Fibroblast of peridontal ligament (primary cell): ENCODE data around the gene SATB2.
A peak's percentile ranks its signal among the peaks of the same experiment; 100 is the strongest.

Source experiments
- DNase-seq: peaks from one replicate; pipeline ENCODE4 v3.0.0-alpha.2; 2010; ENCODE audit errors: extremely low read depth

The SATB2 gene

DNA sequence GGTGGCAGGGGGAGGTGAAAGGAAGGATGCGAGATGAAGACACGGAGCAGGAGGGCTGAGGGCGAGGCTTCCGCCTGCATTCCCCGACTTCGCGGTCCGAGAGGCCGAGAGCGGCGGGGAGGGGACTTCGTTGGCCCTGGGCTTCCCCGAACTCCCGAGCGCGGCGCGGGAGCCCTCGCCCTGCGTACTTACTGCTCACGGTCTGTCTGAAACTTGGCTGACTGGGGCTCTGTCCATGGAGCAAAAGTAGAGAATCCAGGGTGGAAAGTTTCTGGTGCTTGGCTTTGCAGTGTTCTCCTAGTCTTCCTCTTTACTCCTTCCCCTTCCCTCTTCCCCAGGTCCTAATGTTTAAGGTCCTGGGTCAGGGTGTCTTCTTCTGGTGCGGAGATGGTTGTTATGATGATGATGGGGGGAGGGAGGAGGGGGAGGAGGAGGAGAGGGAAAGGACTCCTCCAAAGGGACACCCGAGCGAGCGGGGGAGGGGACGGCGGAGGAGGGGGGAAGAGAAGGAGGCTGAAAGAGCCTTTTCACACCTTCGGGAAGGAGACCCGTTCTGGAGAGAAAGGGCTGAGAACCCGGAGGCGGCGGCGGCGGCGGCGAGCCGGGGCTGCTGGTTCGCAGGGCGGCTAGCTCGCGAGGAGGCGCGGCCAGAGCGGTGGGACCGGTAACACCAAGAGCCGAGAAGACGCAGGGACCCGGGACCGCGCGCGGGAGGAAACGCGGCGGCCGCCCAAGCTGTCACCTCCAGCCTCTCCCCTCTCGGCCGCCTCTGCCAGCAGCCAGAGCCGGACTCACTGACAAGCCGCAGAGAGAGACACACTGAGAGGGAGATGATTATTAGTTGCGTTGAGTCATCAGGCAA, at the start of gene SATB2:
Gene SATB2, minus strand, starts transcription at position 793 of the 862 bp plus-strand sequence. CDS start 1,902 bp downstream, outside the sequence.
- DNase-seq, result peak; percentile 84

DNA sequence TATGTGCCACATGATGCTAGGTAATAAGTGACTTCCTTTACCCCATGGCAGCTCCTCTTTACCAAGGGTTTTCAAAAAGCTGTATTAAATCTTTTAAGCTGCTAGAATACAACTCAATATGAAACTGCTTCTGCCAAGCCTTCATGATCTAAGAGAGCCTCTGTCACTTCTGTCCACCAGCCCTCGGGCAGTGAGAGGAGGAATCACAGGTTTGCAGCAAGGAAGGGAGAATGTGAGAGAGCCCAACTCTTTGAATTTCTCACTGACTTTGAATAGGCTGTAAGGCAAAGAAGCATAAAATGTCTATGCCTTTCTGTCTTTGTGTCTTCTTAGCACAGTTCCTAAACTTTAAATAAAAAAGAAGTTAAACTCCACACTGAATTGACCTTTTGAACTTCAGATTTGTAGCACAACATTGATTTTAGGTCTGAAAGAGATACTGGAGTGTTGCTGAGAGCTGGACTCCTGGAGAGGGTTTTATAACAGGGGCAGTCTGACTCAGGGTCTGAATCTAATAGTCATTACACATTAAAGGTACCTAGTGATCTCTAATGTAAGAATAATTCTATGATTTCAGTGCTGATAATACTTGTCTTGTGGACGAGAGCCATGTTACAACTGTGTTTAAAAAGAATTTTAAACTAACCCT, 48.1 kb upstream of the SATB2 start:
- no peak for DNase-seq

DNA sequence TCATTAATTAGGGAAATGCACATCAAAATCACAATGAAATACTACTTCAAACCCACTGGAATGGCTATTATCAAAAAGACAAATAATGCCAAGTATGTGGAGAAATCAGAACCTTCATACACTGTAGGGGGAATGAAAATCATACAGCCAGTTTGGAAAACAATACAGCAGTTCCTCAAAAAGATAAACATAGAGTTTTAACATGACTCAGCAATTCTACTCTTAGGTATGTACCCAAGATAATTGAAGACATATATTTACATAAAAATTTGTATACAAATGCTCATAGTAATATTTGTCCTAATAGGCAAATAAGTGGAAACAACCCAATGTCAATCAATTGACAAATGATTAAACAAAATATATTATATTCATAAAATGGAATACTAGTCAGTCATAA, 45.4 kb upstream of the SATB2 start:
- DNase-seq, result no peak

DNA sequence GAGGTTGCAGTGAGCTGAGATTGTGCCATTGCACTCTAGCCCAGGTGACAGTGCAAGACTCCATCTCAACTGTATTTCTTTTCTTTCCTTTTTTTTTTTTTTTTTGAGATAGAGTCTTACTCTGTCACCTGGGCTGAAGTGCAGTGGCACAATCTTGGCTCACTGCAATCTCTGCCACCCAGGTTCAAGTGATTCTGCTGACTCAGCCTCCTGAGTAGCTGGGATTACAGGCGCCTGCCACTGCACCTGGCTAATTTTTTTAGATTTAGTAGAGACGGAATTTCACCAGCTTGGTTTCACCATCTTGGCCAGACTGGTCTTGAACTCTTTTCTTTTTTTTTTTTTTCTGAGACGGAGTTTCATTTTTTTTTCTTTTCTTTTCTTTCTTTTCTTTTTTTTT, 41.3 kb upstream of the SATB2 start:
- no peak for DNase-seq

DNA sequence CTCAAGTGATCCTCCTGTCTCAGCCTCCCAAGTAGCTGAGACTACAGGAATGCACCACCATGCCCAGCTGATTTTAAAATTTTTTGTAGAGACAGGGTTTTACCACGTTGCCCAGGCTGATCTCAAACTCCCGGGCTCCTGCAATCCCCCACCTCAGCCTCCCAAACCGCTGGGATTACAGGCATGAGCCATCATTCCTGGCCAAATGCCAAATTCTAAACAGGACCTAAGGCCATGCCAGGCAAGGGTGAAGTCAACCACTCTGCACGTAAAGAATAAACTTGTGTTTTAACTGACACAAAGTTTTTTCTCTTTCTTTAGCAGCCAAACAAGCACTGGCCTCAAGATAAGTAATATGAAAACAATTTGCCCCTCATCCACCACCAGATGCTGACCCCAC, 37.4 kb upstream of the SATB2 start:
- DNase-seq, result peak; percentile 20

DNA sequence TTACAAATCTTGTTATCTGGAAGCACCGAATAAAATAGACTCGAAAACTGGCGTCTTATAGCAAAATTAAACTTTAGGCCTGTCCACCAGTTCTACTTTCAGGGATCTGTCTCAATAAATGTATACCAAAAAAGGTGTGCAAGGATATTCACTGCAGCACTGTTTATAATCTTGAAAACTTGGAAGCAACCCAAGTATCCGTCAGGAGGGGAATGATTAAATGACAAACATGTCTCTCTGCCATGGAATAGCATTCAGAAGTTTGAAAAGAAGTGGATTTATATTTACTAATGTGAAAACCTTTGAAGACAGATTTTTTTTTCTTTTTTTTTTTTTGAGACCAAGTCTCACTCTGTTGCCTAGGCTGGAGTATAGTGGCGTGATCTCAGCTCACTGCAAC, 32.3 kb upstream of the SATB2 start:
- DNase-seq, result no peak

DNA sequence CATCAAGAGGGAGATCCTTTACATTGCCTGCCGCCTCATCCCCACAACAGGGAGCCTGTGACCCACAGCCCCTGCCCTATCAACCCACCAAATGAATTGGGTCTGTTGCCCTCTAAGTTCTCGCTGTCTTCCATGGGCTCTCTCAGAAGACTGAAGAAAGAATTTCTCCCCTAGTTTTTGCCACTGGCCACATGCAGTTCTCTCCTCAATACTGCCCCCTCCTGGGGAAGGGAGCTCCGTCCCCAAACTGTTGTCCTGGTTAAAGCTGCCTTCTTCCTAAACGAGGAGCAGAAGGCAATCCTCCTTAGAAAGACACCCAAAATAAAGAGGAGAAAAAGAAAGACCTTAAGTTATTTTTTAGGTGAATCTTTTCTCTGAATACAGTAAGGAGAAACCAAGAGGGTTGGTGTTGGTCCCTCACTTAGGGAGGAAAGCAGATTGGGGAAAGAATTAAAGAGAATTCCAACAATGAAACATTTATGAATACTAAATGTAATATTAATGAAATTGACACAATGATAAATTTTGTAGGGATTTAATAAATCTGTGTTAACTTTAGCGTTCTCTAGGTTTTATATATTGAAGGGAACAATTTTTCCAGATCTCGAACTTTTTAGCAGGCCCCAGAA, 31.1 kb upstream of the SATB2 start:
- peak; percentile 75 for DNase-seq

DNA sequence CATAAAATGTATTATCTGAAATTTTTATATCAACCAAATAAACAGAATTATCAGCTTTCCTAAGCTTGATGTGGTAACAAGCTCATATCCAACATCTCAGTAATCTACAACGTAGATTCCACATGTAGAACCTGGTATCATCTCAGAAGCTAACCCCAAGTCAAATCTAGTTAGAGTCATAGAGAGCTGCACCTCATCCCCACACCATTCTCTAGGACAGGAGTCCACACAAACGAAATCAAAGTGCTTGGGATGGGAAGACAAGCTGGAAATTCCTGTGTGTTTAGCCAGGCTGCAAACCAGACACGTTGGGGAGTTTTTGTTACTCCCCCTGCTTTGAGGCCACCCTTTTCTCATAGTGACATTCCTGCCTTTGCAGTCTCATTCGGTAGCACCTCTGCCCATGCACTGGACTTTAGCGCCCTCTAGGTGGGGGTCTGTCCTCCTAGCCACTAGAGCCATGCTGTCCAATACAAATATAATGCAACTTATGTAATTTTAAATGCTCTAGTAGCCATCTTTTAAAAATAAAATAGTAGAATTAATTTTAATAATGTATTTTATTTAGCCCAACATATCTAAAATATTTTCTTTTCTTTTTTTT, 28.1 kb upstream of the SATB2 start:
- peak; percentile 67 for DNase-seq

DNA sequence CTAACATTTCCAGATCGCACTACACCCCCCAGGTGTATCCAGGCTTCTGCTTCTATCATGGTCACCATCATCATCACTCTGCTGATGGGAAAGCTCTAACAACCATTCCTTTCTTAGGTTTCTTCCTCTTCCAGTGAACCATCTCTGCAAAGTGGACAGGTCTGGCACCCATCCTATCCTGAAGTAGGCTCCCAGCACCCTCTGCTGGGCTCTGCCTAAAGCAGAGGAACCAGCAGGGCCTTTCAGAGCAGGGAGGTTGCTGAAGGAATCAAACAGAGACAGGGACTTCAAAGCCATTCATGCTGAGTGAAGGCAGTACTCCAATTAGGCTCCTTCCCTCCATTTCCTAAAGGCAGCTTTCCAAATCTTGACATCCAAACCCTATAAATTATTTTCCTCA, 27.2 kb upstream of the SATB2 start:
- DNase-seq, result peak; percentile 35

DNA sequence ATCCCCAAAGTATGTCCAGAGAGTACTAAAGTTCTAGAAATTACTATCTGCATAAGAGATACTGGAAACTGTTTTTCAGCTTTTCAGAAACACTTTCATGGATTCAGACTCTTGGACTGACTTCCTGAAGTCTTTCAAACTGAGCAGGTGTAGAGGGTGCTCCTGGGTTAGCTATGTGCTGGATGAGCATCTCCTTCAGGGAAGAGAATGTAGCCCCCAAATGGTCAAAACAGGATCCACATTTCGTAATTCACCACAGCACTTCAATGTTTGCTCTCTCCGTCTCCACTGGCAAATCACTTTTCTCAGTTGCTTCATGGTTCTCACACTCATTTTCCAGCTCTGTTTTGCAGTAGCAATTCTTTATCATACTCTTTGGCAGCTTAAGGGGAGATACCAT, 23.2 kb upstream of the SATB2 start:
- no peak for DNase-seq

DNA sequence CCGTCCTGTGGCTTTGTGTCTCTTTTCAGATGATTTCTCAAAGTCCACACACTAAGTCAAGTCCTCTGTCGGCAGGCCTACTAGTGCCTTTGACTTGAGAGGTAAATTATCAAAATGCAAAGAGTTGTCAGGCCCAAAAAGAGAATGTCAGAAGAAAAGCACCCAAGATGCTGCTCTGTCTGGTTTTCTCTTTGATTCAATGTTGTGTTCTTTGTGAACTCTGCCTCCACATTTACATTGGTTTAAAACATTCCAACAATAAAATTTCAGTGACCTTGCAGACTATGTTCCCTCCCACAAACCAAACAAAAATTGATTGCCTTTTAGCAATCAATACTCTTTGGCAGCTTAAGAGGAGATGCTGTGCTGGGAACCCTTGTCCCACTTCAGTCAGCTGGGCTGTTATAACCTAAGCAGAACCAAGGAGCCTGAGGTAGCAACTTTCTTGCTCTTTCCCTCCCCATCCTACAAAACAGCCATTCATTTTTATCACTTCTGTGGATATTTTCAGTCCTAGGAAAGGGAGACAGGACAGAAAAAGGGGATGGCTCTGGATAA, 19.6 kb upstream of the SATB2 start:
- DNase-seq, result no peak

DNA sequence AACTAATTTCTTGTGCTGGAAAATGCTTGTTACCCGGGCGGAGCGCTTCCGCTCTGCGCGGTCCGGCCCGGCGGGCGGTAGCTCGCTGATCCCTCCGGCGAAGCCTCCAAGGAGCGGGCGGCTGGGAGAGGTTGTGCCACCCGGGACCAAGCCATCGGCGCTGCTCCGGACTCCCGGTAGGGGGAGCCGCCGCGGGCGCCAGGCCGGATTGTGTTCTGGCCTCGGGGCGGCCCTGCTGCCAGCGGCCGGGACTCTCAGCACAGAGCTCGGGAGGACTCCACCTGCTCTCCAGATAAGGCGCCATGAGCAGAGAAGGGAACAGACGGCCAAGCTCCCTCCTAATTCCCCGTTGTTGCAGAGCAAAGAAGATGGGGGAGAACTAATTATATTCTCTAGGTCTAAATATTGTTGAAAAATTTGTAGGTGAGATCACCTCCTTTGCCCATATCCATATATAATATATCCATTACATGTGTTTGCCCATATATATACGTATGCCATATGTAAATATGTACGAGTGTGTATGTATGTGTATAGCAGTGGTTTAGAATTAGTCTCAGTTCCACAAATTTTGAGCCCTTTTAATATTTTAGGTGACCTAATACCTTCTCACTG, 13.8 kb upstream of the SATB2 start:
- peak; percentile 62 for DNase-seq

DNA sequence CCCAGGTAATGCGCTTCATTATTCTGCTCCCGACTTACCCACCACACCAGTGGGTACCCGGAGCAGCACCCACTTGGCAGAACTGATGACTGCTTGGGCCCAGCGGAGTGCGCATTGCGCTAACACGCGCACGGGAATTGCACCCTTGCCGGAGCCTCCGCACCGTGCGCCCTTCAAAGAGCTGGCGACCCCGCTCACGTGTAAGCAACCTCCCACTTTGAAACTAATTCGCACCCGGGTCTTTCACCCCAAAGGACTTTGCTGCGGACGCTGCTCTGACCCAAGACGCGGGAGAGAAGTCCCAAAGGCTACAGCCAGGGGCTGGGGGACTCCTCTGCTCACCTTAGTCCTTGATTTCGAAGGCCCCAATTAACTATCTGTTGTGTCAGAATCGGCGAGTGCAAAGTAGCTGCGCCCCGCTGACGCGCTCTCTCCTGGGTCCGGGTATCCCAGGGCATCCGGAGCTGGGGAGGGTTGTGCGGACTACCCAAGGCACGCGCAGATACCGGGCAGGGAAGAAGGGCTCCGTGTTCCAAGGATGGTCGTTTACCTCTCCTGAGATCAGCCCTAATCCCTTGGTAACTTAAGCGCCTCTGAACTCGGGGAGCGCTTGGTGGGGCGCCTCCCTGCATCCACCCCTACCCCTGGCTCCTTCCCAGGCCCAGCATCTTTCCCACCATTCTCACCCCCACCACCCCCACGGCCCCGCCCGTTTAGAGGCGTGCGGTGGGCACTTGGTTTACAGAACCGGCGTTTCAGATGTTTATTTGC, 13.1 kb upstream of the SATB2 start:
- peak; percentile 11 for DNase-seq

DNA sequence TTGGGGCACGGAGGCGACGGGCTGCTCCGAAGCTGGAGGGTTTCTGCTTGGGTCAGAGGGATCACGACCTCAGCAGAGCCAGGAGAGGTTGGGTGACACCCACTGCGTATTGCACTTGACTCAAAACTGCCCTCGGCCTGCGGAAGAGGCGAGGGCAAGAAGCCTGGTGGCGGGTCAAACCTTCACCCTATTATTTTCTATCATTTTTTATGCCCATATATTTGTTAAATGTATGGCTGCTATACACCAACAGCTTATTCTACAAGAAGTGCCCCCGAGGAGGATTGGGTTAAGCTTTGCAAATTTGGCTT, 12.6 kb upstream of the SATB2 start:
- DNase-seq, result no peak

DNA sequence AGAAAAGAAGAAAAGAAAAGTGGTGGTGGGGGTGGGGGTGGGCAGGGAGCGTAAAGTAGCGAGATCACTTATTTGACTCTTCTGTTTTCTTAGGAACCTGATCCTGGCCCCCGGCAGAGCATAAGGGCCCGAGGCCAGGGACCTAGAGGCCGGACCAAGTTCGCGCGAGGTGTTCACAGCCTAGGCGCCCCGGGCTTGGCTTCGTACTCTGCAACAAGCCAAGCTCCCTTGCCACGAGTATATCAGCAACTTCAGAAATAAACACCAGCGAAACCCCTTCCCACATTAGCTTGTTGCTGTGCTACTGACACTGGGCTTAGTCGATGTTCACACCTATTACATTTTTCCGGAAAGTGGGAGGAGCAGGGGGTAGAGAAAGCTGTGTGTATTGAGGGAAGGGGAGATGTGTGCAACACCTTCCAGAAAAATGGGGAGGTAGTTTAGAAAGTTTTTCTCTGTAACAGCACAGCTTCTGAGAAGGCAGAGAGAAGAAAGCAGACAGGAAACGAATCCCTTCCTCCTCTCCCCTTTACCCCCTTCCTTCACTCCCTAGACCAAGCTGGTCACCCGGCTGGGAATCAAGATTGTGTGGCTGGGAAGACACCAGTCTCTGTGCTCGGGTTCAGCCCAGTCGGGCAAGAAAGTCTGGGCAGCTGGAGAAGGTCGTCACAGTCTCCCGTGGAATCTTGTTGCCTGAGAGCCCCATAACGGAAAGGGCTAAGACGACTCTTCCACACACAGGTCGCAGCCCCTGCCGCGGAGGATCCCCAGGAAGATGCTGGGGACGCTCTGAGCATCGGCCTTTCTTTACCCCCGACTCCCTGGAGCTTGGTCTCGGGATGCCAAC, 12.0 kb upstream of the SATB2 start:
- DNase-seq, result peak; percentile 16

DNA sequence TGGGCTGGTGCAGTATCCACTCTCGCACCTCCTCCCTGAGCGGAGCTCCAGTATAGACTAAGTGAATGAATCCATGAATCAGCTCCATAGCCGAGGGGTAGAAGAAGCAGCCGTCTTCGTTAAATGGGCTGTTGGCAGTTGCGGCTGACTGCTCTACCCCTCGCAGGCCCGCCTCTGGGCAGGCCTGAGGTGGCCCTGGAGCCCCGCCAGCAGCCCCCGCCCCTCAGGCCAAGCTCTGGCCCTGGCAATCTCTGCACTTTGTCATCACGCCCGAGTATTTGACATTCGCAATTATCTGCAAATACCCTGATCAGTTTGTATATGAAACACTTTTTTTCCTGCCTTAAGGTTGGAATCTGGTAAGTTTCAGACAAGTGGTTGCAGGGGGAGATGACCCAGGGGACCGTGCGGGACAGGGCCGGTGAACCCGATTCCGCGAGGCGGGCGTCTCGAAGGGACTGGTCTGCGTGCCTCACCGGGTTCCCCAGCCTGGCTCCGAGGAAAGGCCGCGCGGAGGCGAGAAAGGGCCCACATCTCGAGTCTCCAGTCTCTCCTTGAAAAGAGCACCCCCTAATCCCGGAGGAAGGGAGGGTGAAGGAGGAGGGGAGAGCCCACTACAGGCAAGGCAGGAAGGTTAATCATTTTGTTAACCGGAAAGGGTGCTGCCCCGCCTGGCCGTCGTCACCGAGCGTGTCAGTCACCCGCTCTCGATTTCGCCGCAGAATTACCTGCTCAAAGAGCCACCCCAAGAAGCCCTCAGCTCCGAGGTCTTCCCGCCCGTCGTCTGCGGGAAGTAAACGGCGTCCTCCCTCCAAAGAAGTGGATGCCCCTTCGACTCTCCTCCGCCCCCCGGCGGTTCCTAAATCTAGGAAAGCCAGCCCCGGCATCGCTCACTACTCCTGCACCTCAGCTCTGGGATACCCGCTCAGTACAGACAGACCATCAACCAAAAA, 11.1 kb upstream of the SATB2 start:
- peak; percentile 33 for DNase-seq

DNA sequence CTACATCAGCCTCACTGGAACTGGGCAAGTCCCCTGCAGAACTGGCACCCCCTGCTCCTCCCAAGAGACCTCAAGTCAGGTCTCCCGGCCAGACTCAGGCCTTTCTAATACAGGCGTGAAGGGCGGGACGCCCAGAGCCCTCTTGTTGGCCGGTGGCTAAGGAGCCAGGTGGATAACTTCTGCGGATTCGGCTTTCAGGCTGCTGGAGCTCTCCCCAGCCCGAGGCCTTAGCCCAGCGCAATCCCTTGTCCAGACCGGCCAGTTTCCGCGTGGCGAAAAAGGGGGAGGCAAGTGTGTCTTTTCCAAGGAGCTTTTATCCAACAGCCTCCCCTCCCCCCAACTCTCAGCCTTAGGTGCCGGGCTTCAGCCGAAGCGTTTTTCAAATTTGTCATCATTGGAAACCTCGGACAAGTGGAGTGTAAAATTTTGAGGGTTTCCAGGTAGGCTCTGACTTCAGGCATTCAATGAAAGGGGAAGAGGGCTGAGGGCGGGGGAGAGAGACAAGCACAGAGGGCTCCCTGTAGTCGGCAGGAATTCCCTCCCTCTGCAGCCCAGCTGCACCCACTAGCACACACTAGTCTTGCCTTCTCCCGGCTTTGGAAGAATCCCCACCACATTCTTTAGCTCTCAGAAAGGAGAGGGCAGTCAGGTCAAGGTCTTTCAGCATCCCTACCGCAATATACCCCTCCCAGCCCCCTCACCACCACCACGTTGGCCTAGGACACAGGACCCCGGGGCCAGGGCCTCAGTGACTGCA, 9.5 kb upstream of the SATB2 start:
- no peak for DNase-seq

DNA sequence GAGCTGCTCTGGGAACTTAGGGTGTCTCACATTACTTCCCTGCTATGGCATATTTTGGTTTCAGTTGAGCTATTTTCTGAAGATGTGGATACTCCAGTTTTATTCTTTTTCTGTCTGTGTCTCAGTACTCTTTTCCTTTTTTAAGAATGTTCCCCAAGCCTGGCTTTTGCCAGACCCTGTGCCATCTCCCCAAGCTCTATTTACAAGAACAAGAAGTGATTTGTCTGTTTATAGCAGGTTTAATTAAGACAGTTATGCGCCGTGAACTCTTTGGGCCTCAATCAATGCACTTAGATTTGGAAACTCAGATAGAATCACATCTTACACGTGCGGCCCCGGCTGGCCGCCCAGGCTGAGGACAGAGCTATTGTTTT, 8.9 kb upstream of the SATB2 start:
- DNase-seq, result peak; percentile 50
